DND-41 (cell line): ENCODE measurements around the gene CTNNA3.

Source experiments
- ATAC-seq: fragments of 200-7000 bp; cut with Tn5 transposase; 3 replicates; pipeline ENCODE4 v1.9.1; 2021; ENCODE audit warnings: low read depth; ENCODE audit not compliant: insufficient read depth
- DNase-seq: peaks from one replicate; pipeline ENCODE4 v3.0.0-alpha.2; 2020
- H2AFZ ChIP-seq: 2 replicates; pipeline ENCODE4 v1.6.0; 2012; ENCODE audit warnings: low read depth, low read length
- H3K27ac ChIP-seq: 2 replicates; pipeline ENCODE4 v1.5.1; 2012; ENCODE audit warnings: low read length, inconsistent platforms
- H3K27me3 ChIP-seq: fragments of 200-600 bp; sonication (generic); 2 replicates; pipeline ENCODE4 v1.6.0; 2012; ENCODE audit warnings: low read length, mild to moderate bottlenecking, inconsistent platforms; ENCODE audit not compliant: insufficient read depth, poor library complexity
- H3K36me3 ChIP-seq: 2 replicates; pipeline ENCODE4 v1.5.1; 2012; ENCODE audit warnings: low read length, inconsistent platforms; ENCODE audit not compliant: insufficient read depth
- H3K4me1 ChIP-seq: 2 replicates; pipeline ENCODE4 v1.5.1; 2012; ENCODE audit warnings: mild to moderate bottlenecking, low read length; ENCODE audit not compliant: insufficient read depth
- H3K4me2 ChIP-seq: 2 replicates; pipeline ENCODE4 v1.6.0; 2012; ENCODE audit warnings: mild to moderate bottlenecking, moderate library complexity, low read length, inconsistent platforms; ENCODE audit not compliant: insufficient read depth
- H3K4me3 ChIP-seq, 2 experiments: fragments of 200-600 bp in 1 of 2; shearing (Covaris generic) in 1 of 2; 2 replicates each; pipeline ENCODE4 v1.5.1; 2012 to 2016; ENCODE audit warnings: inconsistent platforms in 2 of 2, low read length in 2 of 2, mild to moderate bottlenecking in 2 of 2, low read depth in 1 of 2, moderate library complexity in 1 of 2
- H3K79me2 ChIP-seq: 2 replicates; pipeline ENCODE4 v1.6.0; 2012; ENCODE audit warnings: low read length, inconsistent platforms; ENCODE audit not compliant: insufficient read depth
- H3K9ac ChIP-seq: 2 replicates; pipeline ENCODE4 v1.6.0; 2012; ENCODE audit warnings: low read depth, mild to moderate bottlenecking, inconsistent platforms, low read length, moderate library complexity
- H3K9me3 ChIP-seq: 2 replicates; pipeline ENCODE4 v1.5.1; 2012; ENCODE audit warnings: low read length, moderate library complexity, mild to moderate bottlenecking, inconsistent platforms; ENCODE audit not compliant: insufficient read depth, severe bottlenecking
- H4K20me1 ChIP-seq: 2 replicates; pipeline ENCODE4 v1.6.0; 2012; ENCODE audit warnings: low read length; ENCODE audit not compliant: insufficient read depth
- EZH2 ChIP-seq: IDR thresholded peaks from 3 replicates; pipeline ENCODE4 v1.6.1; 2012; ENCODE audit warnings: borderline replicate concordance, low read depth, mild to moderate bottlenecking, moderate library complexity, low read length, inconsistent platforms; ENCODE audit not compliant: severe bottlenecking
- TF ChIP-seq, protein P1 (sequence below): IDR thresholded peaks from 2 replicates; pipeline ENCODE4 v1.5.1; 2012; ENCODE audit warnings: borderline replicate concordance, low read length, moderate library complexity, mild to moderate bottlenecking; ENCODE audit not compliant: poor library complexity, severe bottlenecking; ENCODE audit errors: extremely low read depth

Gene CTNNA3

DNA sequence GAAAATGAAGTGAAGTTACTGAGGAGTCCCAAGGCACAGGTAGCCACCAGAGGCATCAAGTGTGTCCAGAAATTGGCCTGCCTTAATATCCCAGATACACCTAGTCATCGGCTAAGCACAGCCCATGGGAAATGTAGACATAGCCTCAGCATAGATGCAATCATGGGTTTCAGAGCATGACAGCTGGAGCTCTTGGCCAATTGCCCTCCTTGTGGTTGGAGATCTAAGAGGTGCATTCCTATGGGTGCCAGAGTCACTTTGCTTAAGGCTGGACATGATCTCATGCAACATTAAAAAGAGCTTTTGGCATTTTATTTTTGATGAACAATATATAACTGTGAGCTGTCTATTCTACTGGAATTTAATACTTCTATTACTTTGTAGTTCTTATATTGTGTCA, 1528.2 kb downstream of the CTNNA3 start:
- H3K4me3 ChIP-seq, result no peak overlapping the region
- no peaks in the 10 kb centered on the region for H3K36me3 ChIP-seq
- no peaks in the 10 kb centered on the region for H3K9me3 ChIP-seq
- no peak for TF ChIP-seq EZH2
- TF ChIP-seq, protein P1, sequence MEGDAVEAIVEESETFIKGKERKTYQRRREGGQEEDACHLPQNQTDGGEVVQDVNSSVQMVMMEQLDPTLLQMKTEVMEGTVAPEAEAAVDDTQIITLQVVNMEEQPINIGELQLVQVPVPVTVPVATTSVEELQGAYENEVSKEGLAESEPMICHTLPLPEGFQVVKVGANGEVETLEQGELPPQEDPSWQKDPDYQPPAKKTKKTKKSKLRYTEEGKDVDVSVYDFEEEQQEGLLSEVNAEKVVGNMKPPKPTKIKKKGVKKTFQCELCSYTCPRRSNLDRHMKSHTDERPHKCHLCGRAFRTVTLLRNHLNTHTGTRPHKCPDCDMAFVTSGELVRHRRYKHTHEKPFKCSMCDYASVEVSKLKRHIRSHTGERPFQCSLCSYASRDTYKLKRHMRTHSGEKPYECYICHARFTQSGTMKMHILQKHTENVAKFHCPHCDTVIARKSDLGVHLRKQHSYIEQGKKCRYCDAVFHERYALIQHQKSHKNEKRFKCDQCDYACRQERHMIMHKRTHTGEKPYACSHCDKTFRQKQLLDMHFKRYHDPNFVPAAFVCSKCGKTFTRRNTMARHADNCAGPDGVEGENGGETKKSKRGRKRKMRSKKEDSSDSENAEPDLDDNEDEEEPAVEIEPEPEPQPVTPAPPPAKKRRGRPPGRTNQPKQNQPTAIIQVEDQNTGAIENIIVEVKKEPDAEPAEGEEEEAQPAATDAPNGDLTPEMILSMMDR, result no peak
- no peak overlapping the region for H3K9ac ChIP-seq
- no peak for DNase-seq
- no peak overlapping the region for H3K4me2 ChIP-seq
- no peaks in the 10 kb centered on the region for H4K20me1 ChIP-seq
- H2AFZ ChIP-seq, result no peak overlapping the region
- H3K79me2 ChIP-seq, result no peaks in the 10 kb centered on the region
- no peak overlapping the region for H3K27ac ChIP-seq
- ATAC-seq, result no peak
- no peaks in the 10 kb centered on the region for H3K4me1 ChIP-seq
- no peaks in the 10 kb centered on the region for H3K27me3 ChIP-seq

DNA sequence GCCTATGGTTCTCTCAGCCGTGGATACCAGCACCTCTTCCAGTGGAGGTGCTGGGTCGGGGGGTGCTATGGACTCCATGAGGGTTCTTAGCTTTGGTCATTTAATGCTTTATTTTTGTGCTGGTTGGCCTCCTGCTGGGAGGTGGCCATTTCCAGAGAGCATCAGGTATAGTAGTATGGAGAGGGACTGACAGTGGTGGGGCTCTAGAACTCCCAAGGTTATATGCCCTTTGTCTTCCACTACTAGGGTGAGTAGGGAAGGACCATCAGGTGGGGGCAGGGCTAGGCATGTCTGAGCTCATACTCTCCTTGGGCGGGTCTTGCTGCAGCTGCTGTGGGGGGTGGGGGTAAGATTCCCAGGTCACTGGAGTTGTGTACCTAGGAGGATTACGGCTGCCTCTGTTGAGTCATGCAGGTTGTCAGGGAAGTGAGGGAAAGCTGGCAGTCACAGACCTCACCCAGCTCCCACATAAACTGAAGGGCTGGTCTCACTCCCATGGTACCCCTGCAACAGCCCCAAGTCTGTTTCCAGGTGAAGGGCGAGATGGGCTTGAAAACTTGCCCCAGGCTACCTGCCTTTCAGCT, 1533.3 kb downstream of the CTNNA3 start:
- H2AFZ ChIP-seq, result no peak overlapping the region
- H3K4me1 ChIP-seq, result no peaks in the 10 kb centered on the region
- no peaks in the 10 kb centered on the region for H4K20me1 ChIP-seq
- no peaks in the 10 kb centered on the region for H3K27me3 ChIP-seq
- H3K4me3 ChIP-seq, result no peak overlapping the region
- H3K9ac ChIP-seq, result no peak overlapping the region
- TF ChIP-seq EZH2, result no peak
- TF ChIP-seq, protein P1, result no peak
- ATAC-seq (no peak), DNase-seq (no peak)
- no peaks in the 10 kb centered on the region for H3K36me3 ChIP-seq
- no peak overlapping the region for H3K27ac ChIP-seq
- no peaks in the 10 kb centered on the region for H3K79me2 ChIP-seq
- H3K4me2 ChIP-seq, result no peak overlapping the region
- H3K9me3 ChIP-seq, result no peaks in the 10 kb centered on the region

DNA sequence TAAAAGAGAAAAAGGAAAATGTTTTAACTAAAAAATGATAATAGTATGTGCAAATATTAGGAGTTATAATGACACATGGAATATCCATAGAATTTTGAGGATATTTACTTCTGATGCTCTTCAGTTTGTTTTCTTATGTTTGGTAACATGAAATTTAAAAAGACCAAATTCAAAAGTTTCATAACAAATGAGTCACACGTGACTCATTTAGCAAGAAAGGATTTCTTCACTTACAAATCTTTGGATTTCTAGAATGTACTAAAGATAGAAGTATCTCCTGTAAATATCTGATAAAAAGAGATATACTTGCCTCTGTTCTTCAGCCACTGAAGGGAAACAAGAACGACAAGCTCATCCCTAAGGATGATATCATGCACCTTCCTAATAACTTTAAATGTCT, 1544.6 kb downstream of the CTNNA3 start:
- Histone ChIP-seq H3K27me3 (no peaks in the 10 kb centered on the region), H3K9ac (no peak overlapping the region), H2AFZ (no peak overlapping the region), H4K20me1 (no peaks in the 10 kb centered on the region), H3K4me1 (no peaks in the 10 kb centered on the region), H3K79me2 (no peaks in the 10 kb centered on the region), H3K4me3 (no peak overlapping the region), H3K27ac (no peak overlapping the region), H3K4me2 (no peak overlapping the region), H3K9me3 (no peaks in the 10 kb centered on the region), H3K36me3 (no peaks in the 10 kb centered on the region)
- ATAC-seq (no peak), DNase-seq (no peak)
- TF ChIP-seq EZH2, result no peak
- TF ChIP-seq, protein P1, result no peak

DNA sequence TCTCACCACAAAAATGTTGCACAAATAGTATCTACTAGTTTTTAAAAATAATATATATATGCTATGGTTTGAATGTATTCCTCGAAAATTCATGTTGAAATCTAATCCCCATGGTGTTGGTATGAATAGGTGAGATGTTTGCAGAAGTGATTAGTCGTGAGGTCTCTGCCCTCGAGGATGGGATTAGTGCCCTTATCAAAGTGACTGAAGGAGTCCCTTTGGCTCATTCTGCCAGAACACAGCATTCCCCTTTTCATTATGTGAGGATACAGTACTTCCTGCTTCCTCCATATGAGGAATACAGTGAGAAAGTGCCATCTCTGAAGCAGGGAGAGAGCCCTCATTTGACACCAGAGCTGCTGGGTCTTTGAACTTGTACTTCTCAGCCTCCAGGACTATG, 1547.7 kb downstream of the CTNNA3 start:
- no peaks in the 10 kb centered on the region for H3K27me3 ChIP-seq
- TF ChIP-seq, protein P1, result no peak
- no peak for TF ChIP-seq EZH2
- no peaks in the 10 kb centered on the region for H3K36me3 ChIP-seq
- no peaks in the 10 kb centered on the region for H4K20me1 ChIP-seq
- DNase-seq (no peak), ATAC-seq (no peak)
- no peak overlapping the region for H3K4me2 ChIP-seq
- no peaks in the 10 kb centered on the region for H3K79me2 ChIP-seq
- no peak overlapping the region for H3K4me3 ChIP-seq
- H2AFZ ChIP-seq, result no peak overlapping the region
- H3K27ac ChIP-seq, result no peak overlapping the region
- H3K9me3 ChIP-seq, result no peaks in the 10 kb centered on the region
- H3K9ac ChIP-seq, result no peak overlapping the region
- H3K4me1 ChIP-seq, result no peaks in the 10 kb centered on the region
